ENCODE results near the gene HLTF. TPM values are rescaled to one million over a fixed set of nuclear protein-coding genes. Genes with fewer than 3 reads are reported as not detected.

The HLTF gene
- total RNA-seq, 4 donors from 2014 or later, result 13.7 to 17.0 (median 15.5) TPM

DNA sequence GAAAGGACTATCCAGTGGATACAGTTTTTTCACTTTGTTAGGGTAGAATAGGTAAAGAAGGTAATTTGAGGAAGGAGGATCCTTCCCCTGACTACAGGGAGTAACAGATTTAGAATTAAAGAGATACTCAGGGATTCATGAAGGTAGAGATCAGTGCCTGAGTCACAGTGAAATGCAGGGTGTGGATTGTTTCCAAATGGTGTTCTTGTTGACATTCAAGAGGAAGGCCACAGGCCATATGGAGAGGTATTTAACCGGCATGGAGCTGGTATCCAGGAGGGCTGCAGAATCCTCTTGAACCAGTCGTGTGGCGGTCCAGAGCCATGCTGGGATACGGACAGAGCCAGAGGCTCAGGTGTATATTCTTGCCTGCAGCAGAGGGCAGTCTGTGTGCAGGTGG lies 66.8 kb downstream of the HLTF start:
- TF ChIP-seq, protein P1, sequence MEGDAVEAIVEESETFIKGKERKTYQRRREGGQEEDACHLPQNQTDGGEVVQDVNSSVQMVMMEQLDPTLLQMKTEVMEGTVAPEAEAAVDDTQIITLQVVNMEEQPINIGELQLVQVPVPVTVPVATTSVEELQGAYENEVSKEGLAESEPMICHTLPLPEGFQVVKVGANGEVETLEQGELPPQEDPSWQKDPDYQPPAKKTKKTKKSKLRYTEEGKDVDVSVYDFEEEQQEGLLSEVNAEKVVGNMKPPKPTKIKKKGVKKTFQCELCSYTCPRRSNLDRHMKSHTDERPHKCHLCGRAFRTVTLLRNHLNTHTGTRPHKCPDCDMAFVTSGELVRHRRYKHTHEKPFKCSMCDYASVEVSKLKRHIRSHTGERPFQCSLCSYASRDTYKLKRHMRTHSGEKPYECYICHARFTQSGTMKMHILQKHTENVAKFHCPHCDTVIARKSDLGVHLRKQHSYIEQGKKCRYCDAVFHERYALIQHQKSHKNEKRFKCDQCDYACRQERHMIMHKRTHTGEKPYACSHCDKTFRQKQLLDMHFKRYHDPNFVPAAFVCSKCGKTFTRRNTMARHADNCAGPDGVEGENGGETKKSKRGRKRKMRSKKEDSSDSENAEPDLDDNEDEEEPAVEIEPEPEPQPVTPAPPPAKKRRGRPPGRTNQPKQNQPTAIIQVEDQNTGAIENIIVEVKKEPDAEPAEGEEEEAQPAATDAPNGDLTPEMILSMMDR (IDR thresholded peaks at IDR 0.05; ENCODE audit: low read depth), result no peak

DNA sequence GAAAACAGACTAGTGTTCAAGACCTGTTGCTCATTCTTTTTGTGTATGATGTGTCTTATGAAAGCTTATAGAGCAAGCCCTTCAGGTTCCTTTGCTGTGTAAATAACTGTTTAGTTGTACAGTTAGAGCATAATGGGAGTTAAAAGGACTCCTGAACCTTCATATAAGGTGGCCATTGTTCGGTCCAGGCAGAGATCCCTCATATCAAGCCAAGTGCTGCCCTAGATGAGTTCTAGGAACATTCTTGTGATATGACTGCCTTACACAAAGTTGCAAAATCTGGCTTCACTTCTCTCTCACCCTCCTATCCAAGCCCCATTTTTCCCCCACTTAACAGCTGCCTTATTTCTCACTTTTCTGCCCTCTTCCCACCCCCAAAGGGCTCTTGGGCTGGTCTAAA lies 68.1 kb downstream of the HLTF start:
- TF ChIP-seq, protein P1 (IDR thresholded peaks at IDR 0.05; ENCODE audit: low read depth), result no peak

DNA sequence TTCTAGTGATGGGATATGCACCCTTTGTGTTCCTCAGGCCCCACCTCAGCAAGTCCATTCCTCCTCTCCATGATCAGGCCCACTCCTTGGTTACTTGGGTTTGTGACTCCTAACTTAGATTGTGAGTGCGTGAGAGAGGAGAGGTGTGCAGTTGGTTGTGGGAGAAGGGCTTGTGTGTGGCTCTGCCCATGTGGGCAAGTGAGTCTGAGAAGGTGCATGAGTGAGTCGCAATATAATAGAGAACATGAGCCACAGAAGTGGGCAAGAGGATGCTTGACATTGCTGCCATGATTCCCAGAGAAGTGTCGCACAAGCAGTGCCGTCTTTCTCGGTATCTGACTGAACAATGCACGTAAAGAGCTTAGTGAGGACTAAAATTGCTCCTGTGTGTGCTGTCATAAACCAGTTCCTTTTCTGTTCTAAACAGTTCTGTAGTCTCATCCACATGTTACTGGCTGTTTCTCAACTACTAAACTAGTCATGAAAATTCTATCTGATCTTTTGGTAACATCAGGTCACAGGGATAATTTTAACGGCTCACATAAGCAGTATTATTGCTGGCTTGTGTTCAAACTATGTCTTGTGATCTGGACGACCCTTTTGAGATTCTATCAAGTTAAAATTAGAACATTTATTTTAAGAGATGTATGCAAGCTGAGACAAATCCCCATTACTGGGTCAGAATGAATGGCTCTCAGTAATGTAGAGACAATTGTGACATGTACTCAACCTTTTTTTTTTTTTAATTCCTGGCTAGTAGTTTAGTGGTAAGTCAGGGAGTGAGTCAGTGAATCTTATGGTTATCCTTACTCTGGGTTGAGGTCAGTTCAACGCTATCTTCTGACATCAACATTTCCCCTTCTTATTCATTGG lies 69.4 kb downstream of the HLTF start:
- TF ChIP-seq, protein P1 (IDR thresholded peaks at IDR 0.05; ENCODE audit: low read depth), result no peak

DNA sequence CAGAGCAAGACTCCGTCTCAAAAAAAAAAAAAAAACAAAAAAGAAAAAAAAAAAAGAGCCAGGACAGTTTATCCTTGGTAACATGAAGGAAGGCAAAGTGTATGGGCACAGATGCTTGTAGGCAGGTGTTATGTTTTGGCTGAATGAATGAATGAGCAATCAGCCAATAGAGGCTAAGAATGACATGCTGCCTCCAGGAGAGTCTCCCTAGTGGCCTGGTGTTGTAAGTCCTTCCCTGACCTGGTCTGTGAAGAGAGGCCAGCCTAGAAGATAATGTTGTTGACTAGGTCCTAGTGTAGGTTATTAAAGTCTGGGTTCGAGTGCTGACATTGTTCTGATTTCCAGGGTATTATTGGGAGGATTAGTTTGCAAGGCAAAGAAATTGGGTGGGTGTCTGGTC lies 70.1 kb downstream of the HLTF start:
- TF ChIP-seq, protein P1 (IDR thresholded peaks at IDR 0.05; ENCODE audit: low read depth), result no peak

DNA sequence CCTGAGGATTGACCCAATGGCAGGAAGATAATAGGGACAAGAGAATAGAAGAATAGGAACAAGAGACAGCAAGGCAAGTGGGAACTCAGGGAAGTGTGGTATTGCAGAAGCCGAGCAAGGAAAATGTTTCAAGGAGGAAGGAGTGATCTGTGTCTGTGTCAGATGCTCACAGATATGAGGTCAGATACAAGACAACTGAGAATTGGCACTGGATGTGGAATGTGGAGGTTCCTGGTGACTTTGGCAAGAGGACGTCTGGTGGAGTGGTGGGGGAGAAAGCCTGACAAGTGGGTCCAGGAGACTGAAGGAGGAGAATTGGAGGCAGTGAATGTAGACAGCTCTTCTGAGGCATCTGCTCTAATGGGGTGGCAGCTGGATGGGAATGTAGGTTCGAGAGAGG lies 70.9 kb downstream of the HLTF start:
- TF ChIP-seq, protein P1 (IDR thresholded peaks at IDR 0.05; ENCODE audit: low read depth), result no peak

DNA sequence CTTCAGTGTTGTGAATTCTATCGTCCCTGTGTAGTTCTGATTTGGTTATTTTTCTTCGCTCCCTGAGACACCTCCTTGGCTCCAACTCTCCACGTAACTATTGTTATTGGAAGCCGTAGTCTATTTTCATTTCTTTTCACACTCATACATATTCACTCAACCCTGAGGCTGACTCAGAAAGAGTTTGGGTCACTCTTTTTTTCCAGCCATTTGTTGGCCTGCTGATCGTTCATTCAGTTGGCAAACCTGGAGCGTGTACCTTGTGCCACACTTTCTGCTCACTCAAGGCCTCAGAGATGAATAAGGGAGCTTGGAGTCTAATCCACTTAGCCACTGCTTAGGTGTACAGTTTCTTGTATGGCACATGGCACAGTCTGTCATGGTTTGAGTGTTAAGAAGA lies 72.6 kb downstream of the HLTF start:
- TF ChIP-seq, protein P1 (IDR thresholded peaks at IDR 0.05; ENCODE audit: low read depth), result no peak

DNA sequence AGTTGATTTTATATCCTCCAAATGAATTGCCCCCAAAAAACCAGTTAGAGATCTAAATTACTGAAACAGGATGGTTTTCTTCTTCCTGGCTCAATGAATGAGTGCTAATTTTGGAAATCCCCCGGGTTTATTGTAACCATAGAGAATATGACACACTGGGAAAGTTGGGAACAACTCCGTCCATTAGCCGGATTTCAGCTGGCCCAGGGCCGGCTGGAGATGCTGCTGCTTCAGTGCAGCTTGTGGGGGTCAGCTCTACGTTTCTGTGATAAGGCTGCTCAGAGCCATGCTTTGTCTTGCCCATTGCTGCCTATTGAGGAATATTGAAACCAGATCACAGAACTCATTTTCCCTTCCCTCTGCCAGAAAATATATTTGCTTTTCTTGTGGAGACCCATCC lies 74.7 kb downstream of the HLTF start:
- TF ChIP-seq, protein P1 (IDR thresholded peaks at IDR 0.05; ENCODE audit: low read depth), result no peak

Data from subcutaneous adipose tissue (tissue), 4 donors.